DMS79 (cell line): Measurements from ENCODE around the gene SNX25.
"Not testable (repeated sequence)": the region's sequence is repeated elsewhere in the genome, so short reads cannot be mapped to it uniquely, and the experiment has no call there.

Experiments
- DNase-seq: peaks from one replicate; lab custom pipeline; 2025; lab: John Stamatoyannopoulos, UW

Gene SNX25

GRCh38 chr4:185344743-185345538, 135.5 kb downstream of the SNX25 start:
- DNase-seq = no peak

GRCh38 chr4:185346975-185347601, 137.7 kb downstream of the SNX25 start:
- DNase-seq = no peak

- no peak for DNase-seq
Observed at GRCh38 chr4:185351691-185352090, 142.3 kb downstream of the SNX25 start.

GRCh38 chr4:185352202-185352601, 142.8 kb downstream of the SNX25 start:
- no peak for DNase-seq

GRCh38 chr4:185352741-185353140, 143.3 kb downstream of the SNX25 start:
- no peak for DNase-seq

GRCh38 chr4:185357211-185357610, 147.8 kb downstream of the SNX25 start:
- no peak for DNase-seq

- no peak for DNase-seq
Observed at GRCh38 chr4:185357733-185358440, 148.5 kb downstream of the SNX25 start.

- DNase-seq = no peak
Observed at GRCh38 chr4:185358514-185358913, 149.1 kb downstream of the SNX25 start.

GRCh38 chr4:185358959-185359358, 149.6 kb downstream of the SNX25 start:
- no peak for DNase-seq

- DNase-seq = no peak
Observed at GRCh38 chr4:185359767-185360446, 150.5 kb downstream of the SNX25 start.

- DNase-seq = no peak
Observed at GRCh38 chr4:185361872-185362271, 152.5 kb downstream of the SNX25 start.

- not testable (repeated sequence) for DNase-seq
Observed at GRCh38 chr4:185362570-185362969, 153.2 kb downstream of the SNX25 start.

- no peak for DNase-seq
Observed at GRCh38 chr4:185363251-185363650, 153.9 kb downstream of the SNX25 start.

GRCh38 chr4:185364886-185365285, 155.5 kb downstream of the SNX25 start:
- no peak for DNase-seq

GRCh38 chr4:185369731-185370130, 160.3 kb downstream of the SNX25 start:
- no peak for DNase-seq

- no peak for DNase-seq
Observed at GRCh38 chr4:185370268-185370949, 161.0 kb downstream of the SNX25 start.

- DNase-seq = no peak
Observed at GRCh38 chr4:185371702-185372101, 162.3 kb downstream of the SNX25 start.

- DNase-seq = no peak
Observed at GRCh38 chr4:185374027-185374426, 164.6 kb downstream of the SNX25 start.

GRCh38 chr4:185374573-185374972, 165.2 kb downstream of the SNX25 start:
- DNase-seq = no peak

GRCh38 chr4:185378264-185378663, 168.9 kb downstream of the SNX25 start:
- DNase-seq = no peak

GRCh38 chr4:185379326-185380295, 170.2 kb downstream of the SNX25 start:
- DNase-seq = no peak
